ENCODE results near the gene EPHA6. TPM values are rescaled to one million over a fixed set of nuclear protein-coding genes. Genes with fewer than 3 reads are reported as not detected.

The EPHA6 gene
- total RNA-seq, 1 donor from 2014 or later, result 0.98 TPM

GRCh38 chr3:97699889-97700288 is 885.5 kb downstream of the EPHA6 start:
- intact Hi-C loops (cut with DNase I), result no loop called here
- ATAC-seq, result no peak
- no peak for DNase-seq (ENCODE audit: low spot score)

GRCh38 chr3:97705764-97706163 is 891.4 kb downstream of the EPHA6 start:
- intact Hi-C loops (cut with DNase I), result no loop called here
- ATAC-seq, result no peak
- no peak for DNase-seq (ENCODE audit: low spot score)

- DNase-seq (ENCODE audit: low spot score) (no peak), ATAC-seq (no peak)
- intact Hi-C loops (cut with DNase I), result no loop called here
Observed at GRCh38 chr3:97706226-97706625, 891.8 kb downstream of the EPHA6 start.

- no peak for ATAC-seq
- intact Hi-C loops (cut with DNase I), result no loop called here
- DNase-seq (ENCODE audit: low spot score), result no peak
Observed at GRCh38 chr3:97711654-97712053, 897.3 kb downstream of the EPHA6 start.

GRCh38 chr3:97712919-97713318 is 898.5 kb downstream of the EPHA6 start:
- intact Hi-C loops (cut with DNase I), result no loop called here
- DNase-seq (ENCODE audit: low spot score), result no peak
- ATAC-seq, result no peak

GRCh38 chr3:97713634-97714033 is 899.2 kb downstream of the EPHA6 start:
- DNase-seq (ENCODE audit: low spot score) (no peak), ATAC-seq (no peak)
- intact Hi-C loops (cut with DNase I), result no loop called here

- intact Hi-C loops (cut with DNase I), result no loop called here
- ATAC-seq (peak; percentile 74), DNase-seq (ENCODE audit: low spot score) (peak; percentile 78)
Observed at GRCh38 chr3:97719156-97719821, 904.9 kb downstream of the EPHA6 start.

GRCh38 chr3:97720417-97720816 is 906.0 kb downstream of the EPHA6 start:
- DNase-seq (ENCODE audit: low spot score) (no peak), ATAC-seq (no peak)
- intact Hi-C loops (cut with DNase I), result no loop called here

- intact Hi-C loops (cut with DNase I), result no loop called here
- DNase-seq (ENCODE audit: low spot score) (no peak), ATAC-seq (no peak)
Observed at GRCh38 chr3:97721446-97721845, 907.1 kb downstream of the EPHA6 start.

- DNase-seq (ENCODE audit: low spot score) (no peak), ATAC-seq (no peak)
- intact Hi-C loops (cut with DNase I), result no loop called here
Observed at GRCh38 chr3:97736928-97737327, 922.5 kb downstream of the EPHA6 start.

GRCh38 chr3:97738761-97739160 is 924.4 kb downstream of the EPHA6 start:
- DNase-seq (ENCODE audit: low spot score) (no peak), ATAC-seq (no peak)
- intact Hi-C loops (cut with DNase I), result no loop called here

GRCh38 chr3:97742036-97742435 is 927.6 kb downstream of the EPHA6 start:
- DNase-seq (ENCODE audit: low spot score) (no peak), ATAC-seq (no peak)
- intact Hi-C loops (cut with DNase I), result no loop called here

- no peak for ATAC-seq
- no peak for DNase-seq (ENCODE audit: low spot score)
Observed at GRCh38 chr3:97744289-97744688, 929.9 kb downstream of the EPHA6 start.

GRCh38 chr3:97763586-97764406 is 949.4 kb downstream of the EPHA6 start:
- DNase-seq (ENCODE audit: low spot score) (no peak), ATAC-seq (peak; percentile 79)

More at GRCh38 chr3:97744289-97744688, 929.9 kb downstream of the EPHA6 start:
- intact Hi-C loops (cut with DNase I), result no loop called here

GRCh38 chr3:97764407-97765238 is 950.2 kb downstream of the EPHA6 start, which contains the start of gene ARL6:
Gene ARL6, plus strand, starts transcription at chr3:97764758. Its CDS starts 3,350 bp downstream, at chr3:97768108.
- intact Hi-C loops (cut with DNase I), result no loop called here
- DNase-seq (ENCODE audit: low spot score) (peak; percentile 89), ATAC-seq (peak; percentile 98)

More at GRCh38 chr3:97763586-97764406, 949.4 kb downstream of the EPHA6 start:
- intact Hi-C loops (cut with DNase I), result no loop called here

- intact Hi-C loops (cut with DNase I), result no loop called here
- no peak for DNase-seq (ENCODE audit: low spot score)
- ATAC-seq, result no peak
Observed at GRCh38 chr3:97765336-97765735, 950.9 kb downstream of the EPHA6 start.

- ATAC-seq (no peak), DNase-seq (ENCODE audit: low spot score) (no peak)
- intact Hi-C loops (cut with DNase I), result no loop called here
Observed at GRCh38 chr3:97772926-97773325, 958.5 kb downstream of the EPHA6 start.

- intact Hi-C loops (cut with DNase I), result no loop called here
- DNase-seq (ENCODE audit: low spot score), result no peak
- ATAC-seq, result no peak
Observed at GRCh38 chr3:97778152-97778551, 963.8 kb downstream of the EPHA6 start.

- DNase-seq (ENCODE audit: low spot score) (no peak), ATAC-seq (peak; percentile 28)
- intact Hi-C loops (cut with DNase I), result no loop called here
Observed at GRCh38 chr3:97793420-97794019, 979.1 kb downstream of the EPHA6 start.

Data from sciatic nerve (tissue), 2 donors.